Ovary (tissue), 9 donors: ENCODE measurements around the gene CAB39. TPM values are rescaled to one million over a fixed set of nuclear protein-coding genes. Genes with fewer than 3 reads are reported as not detected.

Experiments used
- DNase-seq, 5 donors: peaks; one replicate each; pipeline ENCODE4 v3.0.0-alpha.2; 2019 to 2020
- H3K27ac ChIP-seq, 2 donors: fragments of 200-600 bp; one replicate each; pipeline versions ENCODE4 v1.5.1 to v1.8.0; 2019 to 2022
- H3K27me3 ChIP-seq: fragments of 200-600 bp; one replicate; pipeline ENCODE4 v1.8.0; 2022
- H3K36me3 ChIP-seq: fragments of 200-600 bp; sonication (generic); one replicate; pipeline ENCODE4 v1.5.1; 2019
- H3K4me1 ChIP-seq: one replicate; pipeline ENCODE4 v1.8.1; 2013; ENCODE audit warnings: mild to moderate bottlenecking, moderate library complexity; ENCODE audit not compliant: insufficient read depth
- H3K4me3 ChIP-seq: fragments of 200-600 bp; sonication (generic); one replicate; pipeline ENCODE4 v1.5.1; 2017
- H3K9me3 ChIP-seq, 2 donors: fragments of 200-600 bp in 1 of 2; sonication (generic) in 1 of 2; one replicate each; pipeline versions ENCODE4 v1.5.1 to v1.8.1; 2013 to 2019; ENCODE audit warnings: mild to moderate bottlenecking in 1 of 2, moderate library complexity in 1 of 2
- EP300 ChIP-seq: sonication (generic); formaldehyde crosslinking; IDR thresholded peaks from one replicate; pipeline ENCODE4 v1.6.1; 2017; ENCODE audit warnings: antibody characterized with exemption
- POLR2A ChIP-seq: fragments of 450-650 bp; IDR thresholded peaks from one replicate; pipeline ENCODE4 v1.6.1; 2017; ENCODE audit warnings: antibody characterized with exemption, mild to moderate bottlenecking, moderate library complexity
- WGBS, 3 donors: extraction: QIAGEN DNeasy Blood & Tissue Kit in 1 of 3; methylation state at CpG; one replicate each; pipeline versions ENCODE4 v1.1.5 to v1.1.7; 2013 to 2017; 5-methylcytosine and 5-hydroxymethylcytosine counted together
- intact Hi-C, 4 donors: fragments of 100-400 bp; cut with DNase I; formaldehyde crosslinking; loops; one replicate each; pipeline versions ENCODE4 v1.11.0 to v1.15.1; 2022 to 2023
- polyA plus RNA-seq, 2 donors: library from polyadenylated mRNA; stranded (reverse); fragments of 200-250 nt in 1 of 2; fragments of 350-450 nt in 1 of 2; fragmentation: Illumina TruSeq in 1 of 2; extraction: RNeasy Lipid Tissue Mini Kit (QIAGEN cat#74804) in 1 of 2; gene quantifications; one replicate each; pipeline ENCODE4 v1.2.3, GENCODE V29; 2013 to 2014
- total RNA-seq, 7 donors: library from RNA; depleted of rRNA in 2 of 7; stranded (reverse); fragments of >200 nt in 2 of 7; fragmentation: NEBNext Ultra II Directional in 3 of 7; extraction: Animal tissue kit (Norgen Biotek cat#: 25700) in 3 of 7; gene quantifications; one replicate each; pipeline versions ENCODE4 v1.1.0 to v1.2.4, GENCODE V29; 2016 to 2023
- TF ChIP-seq, protein P1 (sequence below), 3 donors: fragments of 450-650 bp in 2 of 3; fragments of 200-600 bp in 1 of 3; IDR thresholded peaks; one replicate each; pipeline versions ENCODE4 v1.5.1 to v1.8.0; 2016 to 2022; ENCODE audit warnings: antibody characterized with exemption in 3 of 3, mild to moderate bottlenecking in 1 of 3
- donor health status: DM: no; HTN: no; CAD: no; lungs with moderate emphysema.
- donor health status: DM: no; HTN: no; CAD: no.
- donor health status: Bipolar disorder and iron deficiency.
- donor health status: DM: yes; HTN: yes; CAD: no.
- donor health status: DM: no; HTN: no; CAD: no.
- donor health status: DM: yes; HTN: yes; CAD: no.

The CAB39 gene
- total and polyA plus RNA-seq, 9 donors = 24.8 to 64.4 (median 50.4) TPM

DNA sequence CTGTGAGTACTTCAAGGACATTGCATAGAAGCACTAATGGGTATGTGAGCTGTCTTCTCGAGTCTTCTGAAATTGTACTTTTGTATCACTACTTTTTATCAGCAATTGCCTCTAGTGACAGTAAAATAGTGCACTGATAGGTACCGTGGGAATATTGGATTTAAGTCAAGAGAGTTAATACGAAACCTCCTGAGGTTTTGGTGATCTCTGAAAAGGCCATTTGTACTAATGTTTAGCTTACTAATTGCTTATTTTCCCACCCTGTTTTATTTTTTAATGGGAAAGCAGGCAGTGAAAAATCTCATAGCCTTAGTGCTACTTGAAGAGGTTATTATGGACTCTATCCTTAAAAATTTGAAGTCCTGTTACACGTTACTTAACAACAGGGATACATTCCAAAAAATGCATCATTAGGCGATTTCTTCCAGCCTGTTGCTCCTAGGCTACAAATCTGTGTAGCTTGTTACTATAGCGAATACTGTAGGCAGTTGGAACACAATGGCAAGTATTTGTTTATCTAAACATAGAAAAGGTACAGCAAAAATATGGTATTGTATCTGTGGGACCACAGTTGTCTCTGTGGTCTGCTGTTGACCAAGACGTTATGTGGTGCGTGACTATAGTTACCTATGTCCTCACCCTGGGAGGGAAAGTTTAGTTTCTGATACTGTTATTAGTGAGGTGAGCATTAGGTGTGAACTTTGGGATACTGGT lies 65.9 kb downstream of the CAB39 start:
- peaks cover 10% of the 10 kb centered on the region for H3K4me1 ChIP-seq
- WGBS, 3 donors = 80 to 83% (median 82%) methylated on average over 8 of the region's 8 CpGs
- intact Hi-C loops = no loop called here
- H3K27ac ChIP-seq = no peak overlapping the region
- H3K9me3 ChIP-seq = no peaks in the 10 kb centered on the region
- no peaks in the 10 kb centered on the region for H3K27me3 ChIP-seq
- no peaks in the 10 kb centered on the region for H3K36me3 ChIP-seq
- DNase-seq = no peak
- TF ChIP-seq EP300 (no peak), POLR2A (no peak)
- TF ChIP-seq, protein P1, sequence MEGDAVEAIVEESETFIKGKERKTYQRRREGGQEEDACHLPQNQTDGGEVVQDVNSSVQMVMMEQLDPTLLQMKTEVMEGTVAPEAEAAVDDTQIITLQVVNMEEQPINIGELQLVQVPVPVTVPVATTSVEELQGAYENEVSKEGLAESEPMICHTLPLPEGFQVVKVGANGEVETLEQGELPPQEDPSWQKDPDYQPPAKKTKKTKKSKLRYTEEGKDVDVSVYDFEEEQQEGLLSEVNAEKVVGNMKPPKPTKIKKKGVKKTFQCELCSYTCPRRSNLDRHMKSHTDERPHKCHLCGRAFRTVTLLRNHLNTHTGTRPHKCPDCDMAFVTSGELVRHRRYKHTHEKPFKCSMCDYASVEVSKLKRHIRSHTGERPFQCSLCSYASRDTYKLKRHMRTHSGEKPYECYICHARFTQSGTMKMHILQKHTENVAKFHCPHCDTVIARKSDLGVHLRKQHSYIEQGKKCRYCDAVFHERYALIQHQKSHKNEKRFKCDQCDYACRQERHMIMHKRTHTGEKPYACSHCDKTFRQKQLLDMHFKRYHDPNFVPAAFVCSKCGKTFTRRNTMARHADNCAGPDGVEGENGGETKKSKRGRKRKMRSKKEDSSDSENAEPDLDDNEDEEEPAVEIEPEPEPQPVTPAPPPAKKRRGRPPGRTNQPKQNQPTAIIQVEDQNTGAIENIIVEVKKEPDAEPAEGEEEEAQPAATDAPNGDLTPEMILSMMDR (IDR thresholded peaks at IDR 0.05) = no peak
- no peak overlapping the region for H3K4me3 ChIP-seq

DNA sequence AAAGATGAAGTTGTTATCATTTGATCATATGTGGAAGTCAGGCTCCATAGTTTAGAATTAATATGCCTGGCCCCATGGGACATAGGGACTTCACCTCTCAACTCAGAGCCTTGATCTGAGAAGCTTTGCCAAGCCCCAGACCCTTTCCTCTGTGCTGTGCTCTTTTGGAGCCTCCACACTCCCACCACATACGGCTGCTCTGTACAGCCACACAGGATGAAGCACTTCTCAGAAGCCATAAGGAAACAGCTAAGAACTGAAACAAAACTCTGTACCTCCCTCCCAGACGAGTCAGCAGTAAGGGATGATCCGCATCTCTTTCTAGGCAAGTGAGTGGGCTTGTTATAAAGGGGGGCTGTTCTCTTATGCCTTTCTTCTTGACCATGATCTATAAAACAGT lies 66.5 kb downstream of the CAB39 start:
- no peak for TF ChIP-seq POLR2A
- TF ChIP-seq, protein P1 (IDR thresholded peaks at IDR 0.05) = no peak
- TF ChIP-seq EP300 = no peak
- WGBS, 3 donors = 66 to 81% (median 77%) methylated on average over 3 of the region's 3 CpGs
- peaks cover 10% of the 10 kb centered on the region for H3K4me1 ChIP-seq
- no peak overlapping the region for H3K27ac ChIP-seq
- no peaks in the 10 kb centered on the region for H3K9me3 ChIP-seq
- no peak overlapping the region for H3K4me3 ChIP-seq
- no peaks in the 10 kb centered on the region for H3K36me3 ChIP-seq
- DNase-seq = no peak
- no peaks in the 10 kb centered on the region for H3K27me3 ChIP-seq
- intact Hi-C loops = no loop called here

DNA sequence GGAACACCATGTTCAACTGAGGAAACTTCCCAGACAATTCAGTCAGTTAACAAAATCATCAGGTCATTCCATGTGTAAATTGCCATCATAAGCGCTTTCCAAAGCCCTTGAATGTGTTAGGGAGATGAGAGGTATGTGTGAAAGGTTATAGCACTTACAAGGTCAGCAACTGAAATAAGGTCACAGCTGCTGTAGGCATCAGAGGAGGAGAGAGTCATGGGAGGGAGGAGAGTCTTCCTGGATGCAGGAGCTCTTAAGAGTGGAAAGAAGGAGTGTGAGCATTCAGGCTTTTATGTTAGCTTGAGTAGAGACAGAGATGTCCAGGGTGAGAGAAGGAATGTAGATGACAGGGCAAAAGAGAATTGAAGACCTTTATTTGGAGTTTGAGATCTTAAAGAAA lies 67.0 kb downstream of the CAB39 start:
- WGBS, 3 donors = 89 to 95% (median 92%) methylated on average over 1 of the region's 1 CpG
- Histone ChIP-seq H3K27ac (no peak overlapping the region), H3K4me1 (peaks cover 7% of the 10 kb centered on the region)

DNA sequence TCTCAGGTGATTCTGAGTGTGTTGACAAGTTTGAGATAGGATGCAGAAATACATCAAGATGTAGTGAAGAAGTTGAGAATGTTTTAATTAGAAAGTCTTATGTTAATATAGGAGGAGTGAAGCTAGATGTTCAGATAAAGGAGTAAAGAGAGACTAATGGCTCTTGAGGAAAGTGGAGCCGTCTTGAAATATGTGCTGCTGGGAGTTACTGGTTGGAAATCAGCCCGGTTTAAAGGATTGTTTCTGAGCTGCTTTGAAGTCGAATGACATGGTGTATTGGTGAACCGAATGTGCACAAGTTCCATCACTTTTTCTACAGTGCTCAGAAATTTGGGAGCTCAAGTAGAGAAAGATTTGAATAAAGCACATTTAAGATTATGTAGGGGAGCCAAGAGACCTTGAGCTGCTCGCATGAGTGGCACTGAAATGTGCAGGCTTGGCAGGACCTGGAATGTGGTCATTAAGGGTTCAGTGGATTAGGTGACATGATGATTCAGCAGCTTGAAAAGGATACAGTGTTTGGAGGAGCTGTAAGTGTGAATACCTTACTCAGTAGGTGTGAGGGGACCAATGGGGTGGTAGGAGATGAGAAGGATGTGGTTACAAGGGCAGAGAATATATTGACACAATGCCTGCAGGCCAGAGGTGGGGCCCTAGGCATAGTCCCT lies 68.6 kb downstream of the CAB39 start:
- H3K4me3 ChIP-seq = no peak overlapping the region
- no peaks in the 10 kb centered on the region for H3K27me3 ChIP-seq
- no peak for DNase-seq
- intact Hi-C loops = no loop called here
- WGBS, 3 donors = 58 to 68% (median 68%) methylated on average over 5 of the region's 5 CpGs
- TF ChIP-seq EP300 (no peak), POLR2A (no peak)
- TF ChIP-seq, protein P1 (IDR thresholded peaks at IDR 0.05) = no peak
- H3K9me3 ChIP-seq = no peaks in the 10 kb centered on the region
- no peaks in the 10 kb centered on the region for H3K36me3 ChIP-seq
- peaks cover 5% of the 10 kb centered on the region for H3K4me1 ChIP-seq
- H3K27ac ChIP-seq = no peak overlapping the region

More for the DNA sequence above, 67.0 kb downstream of the CAB39 start:
- H3K36me3 ChIP-seq = no peaks in the 10 kb centered on the region
- DNase-seq = no peak
- H3K4me3 ChIP-seq = no peak overlapping the region
- TF ChIP-seq EP300 (no peak), POLR2A (no peak)
- TF ChIP-seq, protein P1 (IDR thresholded peaks at IDR 0.05) = no peak
- no peaks in the 10 kb centered on the region for H3K27me3 ChIP-seq
- intact Hi-C loops = no loop called here
- no peaks in the 10 kb centered on the region for H3K9me3 ChIP-seq
